Measurements from ENCODE around the gene SCN7A. TPM values are rescaled to one million over a fixed set of nuclear protein-coding genes. Genes with fewer than 3 reads are reported as not detected.

Gene SCN7A
- total RNA-seq, 4 donors from 2014 or later, result 2.1 to 7.3 (median 3.0) TPM

- TF ChIP-seq POLR2A (IDR thresholded peaks at IDR 0.05) (no peak), CTCF (IDR thresholded peaks at IDR 0.05) (no peak)
- intact Hi-C loops (cut with DNase I; ENCODE audit: low total_unique reads), result no loop called here
- 67 to 87% methylated on average over 1 of the region's 1 CpG for WGBS, 2 donors
- H3K4me3 ChIP-seq (ENCODE audit: low read depth, poor library complexity, severe bottlenecking), result no peak overlapping the region
- no peak for DNase-seq (ENCODE audit: low spot score in 2 of 2)
Observed at GRCh38 chr2:166499281-166499680, 5.2 kb upstream of the SCN7A start.

GRCh38 chr2:166491461-166491860 is 2.6 kb downstream of the SCN7A start:
- no peak for TF ChIP-seq POLR2A (IDR thresholded peaks at IDR 0.05)
- no peak for TF ChIP-seq CTCF (IDR thresholded peaks at IDR 0.05)
- no peak for DNase-seq (ENCODE audit: low spot score in 2 of 2)
- 30 to 42% methylated on average over 1 of the region's 1 CpG for WGBS, 2 donors
- intact Hi-C loops (cut with DNase I; ENCODE audit: low total_unique reads), result no loop called here
- H3K4me3 ChIP-seq (ENCODE audit: low read depth, poor library complexity, severe bottlenecking), result no peak overlapping the region

- 73 to 80% methylated on average over 1 of the region's 1 CpG for WGBS, 2 donors
- H3K4me3 ChIP-seq (ENCODE audit: low read depth, poor library complexity, severe bottlenecking), result no peak overlapping the region
- intact Hi-C loops (cut with DNase I; ENCODE audit: low total_unique reads), result no loop called here
- no peak for TF ChIP-seq POLR2A (IDR thresholded peaks at IDR 0.05)
- TF ChIP-seq CTCF (IDR thresholded peaks at IDR 0.05), result no peak
- no peak for DNase-seq (ENCODE audit: low spot score in 2 of 2)
Observed at GRCh38 chr2:166487171-166487570, 6.9 kb downstream of the SCN7A start.

GRCh38 chr2:166485558-166486178 is 8.4 kb downstream of the SCN7A start:
- no peak overlapping the region for H3K4me3 ChIP-seq (ENCODE audit: low read depth, poor library complexity, severe bottlenecking)
- DNase-seq (ENCODE audit: low spot score in 2 of 2), result no peak
- 67 to 79% methylated on average over 5 of the region's 5 CpGs for WGBS, 2 donors
- intact Hi-C loops (cut with DNase I; ENCODE audit: low total_unique reads), result no loop called here
- TF ChIP-seq POLR2A (IDR thresholded peaks at IDR 0.05) (no peak), CTCF (IDR thresholded peaks at IDR 0.05) (no peak)

GRCh38 chr2:166472332-166472731 is 21.7 kb downstream of the SCN7A start:
- TF ChIP-seq POLR2A (IDR thresholded peaks at IDR 0.05), result no peak
- TF ChIP-seq CTCF (IDR thresholded peaks at IDR 0.05), result no peak
- intact Hi-C loops (cut with DNase I; ENCODE audit: low total_unique reads), result no loop called here
- DNase-seq (ENCODE audit: low spot score in 2 of 2), result no peak
- WGBS, 2 donors, result 86 to 88% methylated on average over 2 of the region's 2 CpGs
- no peak overlapping the region for H3K4me3 ChIP-seq (ENCODE audit: low read depth, poor library complexity, severe bottlenecking)
